T-helper 1 cell treated with Interleukin-12 subunit alpha and Interleukin-12 subunit beta and Interleukin-4 antibody, amounts not matched to agents 30 ng/mL and 1 ng/mL, for 36 hours (primary cell): ENCODE measurements around the gene EFTUD2. TPM values are rescaled to one million over a fixed set of nuclear protein-coding genes. Genes with fewer than 3 reads are reported as not detected.

Source experiments
- intact Hi-C: fragments of 100-400 bp; cut with micrococcal nuclease; formaldehyde crosslinking; loops from one replicate; pipeline ENCODE4 v1.15.1; 2024
- total RNA-seq: library from RNA; stranded (reverse); gene quantifications from 2 replicates; pipeline ENCODE4 v1.2.3, GENCODE V29; 2022

EFTUD2 gene
- total RNA-seq = 165 and 169 TPM in 2 replicates

DNA sequence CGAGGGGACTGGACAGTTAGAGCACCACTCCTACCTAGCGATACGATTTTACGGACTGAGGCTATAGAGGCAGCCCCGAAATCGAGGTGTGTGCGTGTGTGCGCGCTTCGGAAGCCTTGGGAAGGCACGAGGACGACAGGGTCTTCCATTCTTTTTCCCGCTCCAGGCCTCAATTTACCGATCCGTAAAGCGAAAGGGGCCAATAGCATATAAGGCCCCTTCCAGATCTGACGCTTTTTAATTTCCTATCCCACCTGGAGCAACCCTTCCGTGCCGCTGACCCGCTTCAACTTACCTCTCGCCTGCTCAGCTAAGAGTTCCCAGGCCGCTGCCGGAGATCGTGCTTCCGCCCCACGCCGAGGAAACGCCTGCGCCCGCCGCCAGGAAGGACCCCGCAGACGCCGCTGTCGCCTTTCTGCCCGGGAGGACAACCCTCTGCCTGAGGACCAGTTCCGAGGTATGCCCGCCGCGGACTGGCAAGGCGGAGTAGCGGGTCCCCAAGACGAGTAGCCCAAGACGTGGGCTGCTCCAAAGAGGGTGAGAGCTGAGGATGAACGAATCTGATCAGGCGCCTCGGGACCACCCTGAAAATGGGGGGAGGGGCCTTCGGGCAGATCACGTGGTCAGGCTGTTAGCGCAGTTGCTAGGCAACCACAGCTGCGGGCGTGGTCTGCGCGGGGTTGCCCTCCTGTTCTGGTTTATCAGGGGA is at the start of gene EFTUD2:
EFTUD2 (minus strand) TSS at position 372 of the 709 bp plus-strand sequence. CDS start 4,924 bp downstream, outside the sequence.
- intact Hi-C loops = loop anchor here (1.0 to 5.0 kb wide), 8 partner anchors 48 to 682 kb away; partner anchors contain the start of genes ACBD4, C1QL1, DBF4B and DCAKD

DNA sequence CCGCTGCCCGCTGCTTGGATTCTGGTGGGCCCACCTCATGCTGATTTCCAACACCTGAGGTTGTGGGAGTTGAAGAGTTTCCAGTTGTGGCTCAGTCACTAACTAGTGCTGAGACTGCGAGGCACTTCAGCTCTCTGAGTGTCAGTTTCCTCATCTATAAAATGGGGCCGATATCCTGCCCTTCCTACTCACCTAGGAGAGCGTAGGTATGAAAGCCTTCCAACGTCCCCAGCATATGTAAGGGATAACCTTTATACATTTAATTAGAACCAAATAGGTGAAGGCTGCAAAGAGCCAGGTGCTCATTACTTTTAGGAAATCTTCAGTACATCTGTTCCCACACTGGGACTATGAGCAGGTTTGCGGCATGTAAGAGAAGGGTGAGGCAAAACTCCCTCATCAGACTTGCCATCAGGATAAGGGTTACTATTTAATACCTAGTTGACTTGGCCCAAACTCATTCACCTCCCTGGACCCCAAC is 49.1 kb upstream of the EFTUD2 start:
- intact Hi-C loops = loop anchor here (10.0 kb wide), 1 partner anchor 366 kb away; the partner anchor contains the start of gene MAP3K14

DNA sequence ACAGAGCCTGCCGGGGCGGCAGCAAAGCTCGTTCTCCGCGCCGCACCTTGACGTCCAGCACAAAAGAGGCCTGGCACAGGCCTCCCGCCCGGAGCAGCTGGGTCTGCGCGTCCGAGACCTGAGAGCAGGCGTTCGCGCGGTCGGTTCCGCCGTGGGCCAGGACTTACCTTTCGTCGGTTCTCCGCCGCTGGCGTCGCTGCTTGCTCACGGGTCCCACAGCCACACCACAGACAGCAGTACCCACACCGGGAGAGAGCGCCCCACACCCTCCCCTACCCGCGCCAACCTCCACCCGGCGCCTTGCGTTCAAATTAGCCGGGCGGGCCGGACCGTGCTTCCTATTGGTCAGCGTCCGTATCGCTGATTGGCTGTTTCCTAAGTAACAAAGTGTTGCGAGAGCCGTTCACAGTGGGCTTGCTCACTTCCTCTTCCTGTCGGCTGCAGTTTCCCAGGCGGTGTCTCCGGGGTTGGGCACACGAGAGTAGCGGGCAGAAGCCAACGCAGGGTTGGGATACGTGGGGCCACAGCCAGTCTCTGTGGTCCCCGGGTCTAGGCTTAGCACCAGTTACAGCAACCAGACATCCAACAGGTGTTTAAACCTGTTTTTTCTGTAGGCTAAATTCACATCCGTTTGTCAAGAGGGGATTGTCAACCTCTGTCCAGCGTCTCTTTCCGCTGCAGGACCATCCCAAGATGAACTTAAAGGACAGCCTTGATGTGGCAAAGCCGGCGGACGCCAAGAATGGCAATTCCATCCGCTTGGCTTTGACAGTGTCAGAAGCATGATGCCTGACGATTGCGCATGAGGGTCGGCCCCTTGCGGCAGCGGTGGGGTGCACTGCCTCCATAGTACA is 48.4 kb upstream of the EFTUD2 start, which contains the start of gene KIF18B:
KIF18B (minus strand) TSS at position 313 of the 854 bp plus-strand sequence. CDS start 11,429 bp downstream, outside the sequence.
- intact Hi-C loops = loop anchor here (1.0 to 10.0 kb wide), 7 partner anchors 21 to 367 kb away; partner anchors contain the start of genes C1QL1, EFTUD2, MAP3K14 and NMT1

DNA sequence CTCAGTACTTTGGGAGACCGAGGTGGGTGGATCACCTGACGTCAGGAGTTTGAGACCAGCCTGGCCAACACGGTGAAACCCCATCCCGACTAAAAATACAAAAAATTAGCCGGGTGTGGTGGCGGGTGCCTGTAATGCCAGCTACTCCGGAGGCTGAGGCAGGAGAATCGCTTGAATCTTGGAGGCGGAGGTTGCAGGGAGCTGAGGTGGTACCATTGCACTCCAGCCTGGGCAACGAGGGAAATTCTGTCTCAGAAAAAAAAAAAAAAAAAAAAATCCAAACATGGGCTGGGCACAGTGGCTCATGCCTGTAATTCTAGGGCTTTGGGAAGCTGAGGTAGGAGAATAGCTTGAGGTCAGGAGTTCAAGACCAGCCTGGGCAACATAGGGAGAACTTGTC is 46.4 kb upstream of the EFTUD2 start:
- intact Hi-C loops = loop anchor here (1.0 to 10.0 kb wide), 4 partner anchors 8 to 369 kb away; partner anchors contain the start of gene MAP3K14

DNA sequence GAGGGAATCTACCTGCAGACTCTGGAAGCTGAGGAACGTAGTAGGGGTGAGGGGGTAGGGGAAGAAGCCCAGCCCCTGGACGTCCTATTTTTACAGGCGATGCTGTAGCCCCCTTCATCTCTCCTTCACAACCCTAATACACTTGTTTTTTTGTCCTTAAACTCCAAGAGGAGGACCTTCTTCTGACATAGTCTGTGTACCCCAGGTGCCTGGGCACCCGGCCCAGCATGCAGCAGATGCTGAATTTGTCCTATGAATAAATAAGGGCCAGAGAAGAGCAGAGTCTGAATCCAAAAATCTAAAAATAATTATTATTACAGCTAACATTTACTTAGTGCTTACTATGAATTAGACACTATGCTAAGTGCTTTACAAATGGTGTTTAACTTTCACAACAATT is 43.2 kb upstream of the EFTUD2 start:
- intact Hi-C loops = loop anchor here (10.0 kb wide), 1 partner anchor 372 kb away; the partner anchor contains the start of gene MAP3K14

DNA sequence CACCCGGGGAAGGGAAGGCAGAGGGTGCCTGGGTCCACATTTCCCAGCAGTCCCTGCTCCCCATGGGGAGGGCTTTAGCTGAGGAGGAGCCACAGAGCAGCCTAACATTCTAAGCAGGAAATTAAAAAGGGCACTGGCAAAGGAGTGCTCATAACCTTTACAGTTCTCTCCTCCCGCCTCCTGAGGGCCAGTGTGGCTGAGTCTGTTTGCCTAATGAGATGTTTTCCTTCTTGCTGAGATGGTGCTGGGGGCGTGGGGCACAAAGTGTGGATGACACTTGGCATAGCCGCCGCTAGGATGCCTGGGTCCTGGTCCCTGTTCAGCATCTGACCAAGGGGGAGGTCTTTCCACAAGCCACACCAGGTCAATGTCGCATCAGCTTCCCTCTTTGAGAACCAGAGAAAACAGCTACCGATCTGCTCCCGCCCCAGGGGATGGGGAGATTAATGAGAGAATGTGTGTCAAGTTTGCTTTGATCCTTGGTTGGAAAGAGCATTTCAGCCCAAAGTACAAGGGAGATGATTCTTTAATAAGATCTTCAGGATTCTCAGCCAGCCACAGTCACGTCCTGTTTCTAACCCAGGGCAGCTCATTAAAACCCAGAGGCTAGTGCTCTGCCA is 42.6 kb upstream of the EFTUD2 start:
- intact Hi-C loops = loop anchor here (10.0 kb wide), 1 partner anchor 373 kb away; the partner anchor contains the start of gene MAP3K14

DNA sequence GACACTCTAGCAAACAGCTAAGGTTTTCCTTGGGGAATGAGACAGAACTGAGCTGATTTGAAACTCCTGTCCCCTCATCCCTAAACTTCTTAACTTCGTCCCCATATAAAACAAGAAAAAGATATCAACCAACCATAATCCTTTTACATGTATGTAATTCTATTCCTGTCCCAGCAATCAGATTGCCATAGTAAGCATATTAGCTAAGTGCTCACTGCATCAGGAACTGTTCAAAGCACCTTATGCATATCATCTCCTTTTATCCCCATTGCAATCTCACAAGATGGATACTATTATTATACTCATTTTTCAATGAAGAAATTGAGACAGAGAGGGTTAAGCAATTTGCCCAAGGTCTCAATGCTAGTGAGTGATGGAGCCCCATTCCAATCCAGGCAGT is 41.5 kb upstream of the EFTUD2 start:
- intact Hi-C loops = loop anchor here (10.0 kb wide), 1 partner anchor 374 kb away; the partner anchor contains the start of gene MAP3K14

DNA sequence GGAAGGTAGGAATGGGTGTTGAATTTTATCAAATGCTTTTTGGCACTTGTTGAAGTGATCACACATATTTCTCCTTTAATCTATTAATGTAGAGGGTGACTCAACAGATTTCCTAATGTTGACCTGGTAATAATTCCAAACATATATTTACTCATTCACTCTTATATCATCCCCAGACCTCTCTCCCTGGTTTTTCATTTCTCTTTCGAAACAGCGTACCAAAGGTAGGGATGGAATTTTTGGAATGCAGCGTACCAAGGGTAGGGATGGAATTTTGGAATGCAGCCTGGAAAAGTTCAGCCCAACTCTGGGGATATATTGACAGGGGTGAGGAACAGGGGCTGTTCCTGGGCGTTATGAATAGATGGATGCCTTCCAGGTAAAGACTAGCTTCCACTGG is 41.1 kb upstream of the EFTUD2 start:
- intact Hi-C loops = loop anchor here (10.0 kb wide), 1 partner anchor 374 kb away; the partner anchor contains the start of gene MAP3K14

DNA sequence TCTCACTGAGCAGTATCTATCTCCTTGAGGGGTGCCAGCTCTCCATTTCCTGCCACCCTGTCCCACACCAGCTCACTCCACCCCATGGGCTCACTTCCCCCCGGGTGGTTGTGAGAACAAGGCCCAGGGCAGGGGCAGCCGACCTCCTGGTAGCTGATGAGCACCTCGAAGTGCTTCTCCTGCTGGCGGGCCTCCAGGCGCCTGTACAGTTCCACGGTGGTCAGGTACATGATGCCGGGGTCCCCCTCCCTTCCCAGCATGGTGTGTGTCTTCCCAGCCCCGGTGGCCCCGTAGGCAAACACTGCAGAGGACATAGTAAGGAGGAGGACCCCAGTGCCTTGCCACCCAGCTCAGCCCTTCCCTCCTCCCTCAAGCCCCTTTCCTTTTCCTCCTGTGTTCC is 35.9 kb upstream of the EFTUD2 start:
- intact Hi-C loops = no loop called here

DNA sequence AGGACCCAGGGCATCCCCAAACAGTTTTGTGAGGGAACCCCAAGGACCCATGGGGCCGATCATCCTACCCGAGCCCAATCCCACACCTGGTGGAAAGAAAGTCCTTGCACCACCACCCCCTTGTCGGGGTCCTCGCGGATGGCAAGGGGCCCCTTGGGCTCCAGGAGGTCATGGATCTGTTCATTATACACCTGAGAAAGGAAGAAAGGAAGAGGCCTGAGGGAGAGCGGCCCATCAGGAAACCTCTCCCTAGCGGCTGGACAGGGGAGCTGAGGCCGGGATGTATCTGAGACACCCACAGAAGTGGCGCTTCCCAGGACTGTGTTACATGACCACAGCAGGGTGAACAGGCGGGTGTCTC is 35.5 kb upstream of the EFTUD2 start:
- intact Hi-C loops = no loop called here

DNA sequence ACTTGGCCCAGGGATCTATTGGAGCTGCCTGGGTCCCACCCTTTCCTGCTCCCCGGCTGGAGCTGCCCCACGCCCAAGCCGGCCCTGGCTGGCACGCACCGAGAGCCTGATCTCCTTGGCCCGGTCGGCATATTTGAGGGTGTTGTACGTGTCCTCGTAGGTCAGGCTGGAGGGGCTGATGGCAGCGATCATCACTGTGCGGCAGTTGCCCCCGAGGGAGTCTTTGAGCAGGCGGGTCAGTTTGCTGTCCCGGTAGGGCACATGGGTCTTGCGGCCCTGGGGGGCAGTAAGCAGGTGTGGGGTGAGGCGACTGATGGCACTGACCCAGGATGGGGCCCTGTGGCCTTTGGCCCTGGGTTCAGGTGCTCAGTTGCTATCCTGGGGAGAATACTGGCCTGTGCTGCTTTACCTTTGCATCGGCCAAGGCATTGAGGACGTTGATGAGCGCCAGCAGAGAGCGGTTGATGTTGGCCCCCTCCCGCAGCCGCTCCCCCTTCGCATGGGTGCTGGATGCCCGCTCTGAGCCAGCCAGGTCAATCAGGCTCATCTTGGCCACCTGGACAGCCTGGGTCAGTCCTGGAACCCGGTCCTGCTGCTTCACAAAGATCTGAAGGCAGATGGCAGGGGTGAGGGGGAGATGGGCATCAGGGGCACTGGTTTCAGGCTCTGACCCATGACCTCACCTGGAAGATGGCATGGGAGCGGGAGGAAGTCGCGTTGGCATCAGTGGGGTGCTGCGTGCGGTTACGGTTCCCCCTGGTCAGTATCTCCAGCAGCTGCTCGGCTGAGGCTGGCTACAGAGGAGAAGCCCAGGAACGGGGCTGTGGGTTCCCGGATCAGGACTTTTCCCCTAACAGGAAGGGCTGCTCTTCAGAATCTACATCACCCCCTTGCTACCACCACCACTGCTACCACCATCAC is 34.8 kb upstream of the EFTUD2 start:
- intact Hi-C loops = no loop called here

DNA sequence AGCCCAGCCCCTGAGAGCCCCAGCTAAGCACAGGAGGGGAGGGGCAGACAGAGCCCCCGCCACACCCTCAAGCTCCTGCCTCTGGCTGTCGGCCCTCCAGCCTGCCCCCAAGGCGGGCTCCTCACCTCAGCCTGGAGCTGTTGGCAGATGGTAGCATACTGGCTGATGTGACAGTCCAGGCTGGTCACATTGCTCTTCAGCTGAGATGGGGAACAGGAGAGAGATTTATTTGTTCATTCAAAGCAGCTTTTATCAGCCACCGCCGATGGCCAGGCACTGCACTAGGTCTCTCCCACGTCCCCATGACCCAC is 33.5 kb upstream of the EFTUD2 start:
- intact Hi-C loops = no loop called here

DNA sequence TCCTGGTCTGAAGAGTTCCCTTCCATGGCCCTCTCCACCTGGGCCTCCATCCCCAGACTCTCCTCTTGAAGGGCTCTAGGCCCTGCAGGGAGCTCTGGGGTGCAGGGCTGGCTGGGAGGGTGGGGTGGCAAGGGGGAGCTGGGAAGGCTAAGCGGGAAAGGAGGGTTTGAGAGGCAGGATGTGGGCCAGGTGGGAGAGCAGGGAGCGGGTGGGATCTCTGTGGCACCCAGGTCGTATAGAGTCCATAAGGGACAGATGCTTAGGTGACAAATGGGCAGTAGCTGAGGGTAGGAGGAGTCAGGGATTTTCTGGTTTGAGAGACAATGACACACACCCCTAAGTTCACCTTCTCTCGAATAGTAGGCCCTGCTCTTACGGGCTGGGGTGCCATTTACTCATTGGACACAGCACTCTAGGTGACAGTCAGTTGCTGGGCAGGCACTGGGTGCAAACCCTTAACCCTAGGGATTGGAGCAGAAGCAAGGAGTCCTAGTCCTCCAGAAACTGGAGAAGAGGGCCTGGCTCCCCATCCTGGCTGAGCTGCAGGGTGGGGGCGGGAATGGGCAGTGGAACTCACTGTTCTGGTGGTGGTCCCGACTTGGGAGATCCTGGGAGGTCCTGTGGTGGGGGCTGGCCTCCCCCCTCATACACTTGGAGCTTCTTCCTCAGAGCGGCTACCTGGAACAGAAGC is 33.0 kb upstream of the EFTUD2 start:
- intact Hi-C loops = no loop called here

DNA sequence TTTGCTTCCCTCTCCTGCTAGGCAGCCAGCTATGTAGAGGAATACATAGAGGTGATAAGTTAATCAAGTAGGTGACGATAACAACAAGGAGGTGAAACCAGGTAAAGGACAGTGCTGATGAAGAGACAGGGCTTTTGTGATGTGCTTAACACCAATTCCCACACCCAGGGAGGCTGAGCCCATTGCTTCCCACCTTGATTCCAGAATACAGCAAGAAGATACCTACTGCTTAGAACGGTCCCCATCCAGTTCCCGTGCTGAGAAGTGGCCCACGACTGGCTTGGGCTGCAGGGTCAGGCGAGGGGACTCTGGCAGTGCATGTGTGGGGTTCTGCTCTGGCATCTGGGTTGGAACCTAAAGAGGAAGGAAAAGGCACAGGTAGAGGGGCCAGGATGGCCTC is 32.1 kb upstream of the EFTUD2 start:
- intact Hi-C loops = no loop called here

DNA sequence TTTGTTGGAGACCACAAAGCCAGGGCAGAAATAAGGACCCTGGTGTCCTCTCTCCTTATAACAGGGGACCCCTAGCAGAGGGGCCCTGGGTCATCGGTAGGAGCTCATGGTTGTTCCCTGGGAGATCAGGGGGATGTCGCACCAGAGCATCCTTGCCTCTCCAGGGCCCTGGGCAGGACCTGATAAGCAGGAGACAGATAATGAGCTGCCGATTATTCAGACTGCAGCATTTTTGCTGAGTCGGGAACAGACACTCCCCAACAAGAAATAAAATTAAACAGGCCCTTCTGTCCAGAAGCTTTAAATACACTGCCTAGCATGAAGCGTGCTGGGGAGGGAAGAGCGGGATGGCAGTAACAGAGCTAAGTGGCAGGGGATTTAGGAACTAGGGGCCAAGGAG is 31.4 kb upstream of the EFTUD2 start:
- intact Hi-C loops = no loop called here

DNA sequence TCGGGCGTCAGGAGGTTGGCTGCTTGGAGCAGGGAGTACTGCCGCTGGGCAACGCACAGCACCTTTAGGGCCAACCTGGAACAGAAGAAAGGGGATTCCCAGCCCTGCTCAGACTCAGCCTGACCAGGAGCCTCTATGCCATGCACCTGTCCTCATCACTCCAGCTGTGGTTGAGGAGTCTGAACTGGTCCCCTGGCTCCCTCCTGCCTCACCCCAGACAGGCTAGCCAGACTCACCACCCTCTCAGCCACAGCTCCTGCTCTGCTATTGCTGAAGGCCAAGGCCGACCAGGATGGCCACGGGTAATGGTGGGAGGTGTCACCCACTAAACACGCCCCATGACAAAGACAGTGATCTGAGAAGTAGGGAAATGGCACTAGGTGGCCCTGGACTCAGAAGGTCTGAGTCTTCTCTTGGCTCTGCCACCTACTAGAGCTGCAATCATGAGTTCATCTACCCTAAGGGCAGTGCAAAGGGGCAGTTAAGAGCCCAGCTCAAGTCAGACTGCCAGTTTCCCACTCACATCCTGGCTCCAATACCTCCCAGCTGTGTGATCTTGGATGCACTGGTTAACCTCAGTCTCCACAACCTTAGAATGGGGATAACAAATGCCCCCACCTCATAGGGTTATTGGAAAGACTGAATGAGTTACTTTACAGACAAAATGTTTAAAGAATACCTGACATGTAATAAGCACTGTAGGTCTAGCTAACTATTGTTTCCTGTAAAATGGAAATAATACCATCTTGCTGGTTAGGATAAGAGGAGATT is 29.9 kb upstream of the EFTUD2 start:
- intact Hi-C loops = no loop called here

DNA sequence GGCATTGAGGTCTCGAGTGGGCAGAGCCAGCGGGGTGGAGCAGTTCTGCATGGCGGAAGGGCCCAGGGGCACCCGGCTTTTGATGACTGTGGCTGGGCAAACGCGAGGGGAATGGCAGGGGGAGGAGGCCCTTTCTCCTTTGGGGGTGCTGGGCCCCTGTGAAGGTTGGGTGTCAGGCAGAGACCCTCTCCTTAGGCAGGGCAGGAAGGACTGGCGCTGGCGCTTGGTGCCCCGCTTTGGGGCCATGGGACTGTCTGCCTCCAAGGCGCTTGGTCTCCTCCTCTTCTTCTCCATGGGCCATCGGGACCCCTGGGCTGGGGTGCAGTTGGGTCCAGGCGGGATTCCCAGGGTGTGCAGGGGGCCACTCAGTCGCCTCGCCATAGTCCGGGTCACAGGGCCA is 28.9 kb upstream of the EFTUD2 start:
- intact Hi-C loops = no loop called here

DNA sequence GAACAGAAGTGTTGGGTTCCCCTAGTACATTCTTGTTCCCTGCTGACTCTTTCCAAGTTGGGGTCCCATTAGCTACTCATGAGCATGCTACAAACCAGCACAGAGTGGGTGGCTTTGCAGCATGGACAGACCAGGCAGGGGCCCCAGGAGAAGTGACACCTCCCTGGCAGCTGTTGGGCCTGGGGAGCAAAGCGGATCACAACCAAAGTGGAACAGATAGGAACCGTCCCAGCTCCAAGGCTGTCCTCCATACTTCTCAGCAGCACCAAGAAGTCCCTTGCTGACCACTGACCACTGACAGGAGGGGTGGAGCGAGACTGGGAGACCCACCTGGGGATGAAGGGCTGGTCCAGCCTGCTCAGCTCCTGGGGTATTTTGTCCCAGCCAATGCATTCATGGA is 28.5 kb upstream of the EFTUD2 start:
- intact Hi-C loops = no loop called here
